ENCODE data around the gene ARHGAP12.

DNA sequence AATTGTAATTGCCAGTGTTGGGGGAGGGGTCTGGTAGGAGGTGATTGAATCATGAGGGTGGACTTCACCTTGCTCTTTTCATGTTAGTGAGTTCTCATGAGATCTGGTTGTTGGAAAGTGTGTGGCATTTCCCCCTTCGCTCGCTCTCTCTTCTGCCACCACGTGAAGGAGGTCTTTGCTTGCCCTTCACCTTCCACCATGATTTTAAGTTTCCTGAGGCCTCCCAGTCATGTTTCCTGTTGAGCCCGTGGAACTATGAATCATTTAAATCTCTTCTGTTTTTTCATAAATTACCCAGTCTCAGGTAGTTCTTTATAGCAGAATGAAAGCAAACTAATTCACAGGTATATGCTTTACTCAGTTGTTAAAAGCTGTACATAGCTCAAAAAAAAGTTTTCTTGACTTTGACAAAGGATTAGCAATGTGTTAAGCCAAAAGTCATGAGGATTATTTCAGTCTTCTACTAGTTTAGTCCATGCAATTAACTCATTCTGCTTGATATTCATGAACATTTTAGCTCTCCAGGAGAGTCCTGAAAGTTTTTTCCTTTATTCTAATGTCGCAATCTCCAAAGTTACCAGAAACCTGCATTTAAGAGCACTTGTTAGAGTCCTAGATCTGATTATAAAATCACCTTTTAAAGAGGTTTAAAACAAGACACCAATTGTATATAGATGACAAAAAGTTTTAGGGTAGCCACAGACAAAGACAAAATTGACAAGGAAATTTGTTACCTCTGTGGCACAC, 27.7 kb upstream of the ARHGAP12 start:
- TF ChIP-seq, protein P1, sequence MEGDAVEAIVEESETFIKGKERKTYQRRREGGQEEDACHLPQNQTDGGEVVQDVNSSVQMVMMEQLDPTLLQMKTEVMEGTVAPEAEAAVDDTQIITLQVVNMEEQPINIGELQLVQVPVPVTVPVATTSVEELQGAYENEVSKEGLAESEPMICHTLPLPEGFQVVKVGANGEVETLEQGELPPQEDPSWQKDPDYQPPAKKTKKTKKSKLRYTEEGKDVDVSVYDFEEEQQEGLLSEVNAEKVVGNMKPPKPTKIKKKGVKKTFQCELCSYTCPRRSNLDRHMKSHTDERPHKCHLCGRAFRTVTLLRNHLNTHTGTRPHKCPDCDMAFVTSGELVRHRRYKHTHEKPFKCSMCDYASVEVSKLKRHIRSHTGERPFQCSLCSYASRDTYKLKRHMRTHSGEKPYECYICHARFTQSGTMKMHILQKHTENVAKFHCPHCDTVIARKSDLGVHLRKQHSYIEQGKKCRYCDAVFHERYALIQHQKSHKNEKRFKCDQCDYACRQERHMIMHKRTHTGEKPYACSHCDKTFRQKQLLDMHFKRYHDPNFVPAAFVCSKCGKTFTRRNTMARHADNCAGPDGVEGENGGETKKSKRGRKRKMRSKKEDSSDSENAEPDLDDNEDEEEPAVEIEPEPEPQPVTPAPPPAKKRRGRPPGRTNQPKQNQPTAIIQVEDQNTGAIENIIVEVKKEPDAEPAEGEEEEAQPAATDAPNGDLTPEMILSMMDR (IDR thresholded peaks at IDR 0.05), result no peak
- no peak for TF ChIP-seq IRF2 (CRISPR knock-in tag; IDR thresholded peaks at IDR 0.05; ENCODE audit: borderline replicate concordance, low read depth)
- TF ChIP-seq TEAD1 (CRISPR knock-in tag; IDR thresholded peaks at IDR 0.05), result no peak
- TF ChIP-seq FOXK1 (CRISPR knock-in tag; IDR thresholded peaks at IDR 0.05), result no peak
- TF ChIP-seq, protein P2, sequence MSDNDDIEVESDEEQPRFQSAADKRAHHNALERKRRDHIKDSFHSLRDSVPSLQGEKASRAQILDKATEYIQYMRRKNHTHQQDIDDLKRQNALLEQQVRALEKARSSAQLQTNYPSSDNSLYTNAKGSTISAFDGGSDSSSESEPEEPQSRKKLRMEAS (CRISPR knock-in tag; IDR thresholded peaks at IDR 0.05), result no peak
- TF ChIP-seq, protein P3, sequence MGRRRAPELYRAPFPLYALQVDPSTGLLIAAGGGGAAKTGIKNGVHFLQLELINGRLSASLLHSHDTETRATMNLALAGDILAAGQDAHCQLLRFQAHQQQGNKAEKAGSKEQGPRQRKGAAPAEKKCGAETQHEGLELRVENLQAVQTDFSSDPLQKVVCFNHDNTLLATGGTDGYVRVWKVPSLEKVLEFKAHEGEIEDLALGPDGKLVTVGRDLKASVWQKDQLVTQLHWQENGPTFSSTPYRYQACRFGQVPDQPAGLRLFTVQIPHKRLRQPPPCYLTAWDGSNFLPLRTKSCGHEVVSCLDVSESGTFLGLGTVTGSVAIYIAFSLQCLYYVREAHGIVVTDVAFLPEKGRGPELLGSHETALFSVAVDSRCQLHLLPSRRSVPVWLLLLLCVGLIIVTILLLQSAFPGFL (CRISPR knock-in tag; IDR thresholded peaks at IDR 0.05; ENCODE audit: borderline replicate concordance), result no peak
- no peak for TF ChIP-seq JUN (CRISPR knock-in tag; IDR thresholded peaks at IDR 0.05)
- TF ChIP-seq, protein P4, sequence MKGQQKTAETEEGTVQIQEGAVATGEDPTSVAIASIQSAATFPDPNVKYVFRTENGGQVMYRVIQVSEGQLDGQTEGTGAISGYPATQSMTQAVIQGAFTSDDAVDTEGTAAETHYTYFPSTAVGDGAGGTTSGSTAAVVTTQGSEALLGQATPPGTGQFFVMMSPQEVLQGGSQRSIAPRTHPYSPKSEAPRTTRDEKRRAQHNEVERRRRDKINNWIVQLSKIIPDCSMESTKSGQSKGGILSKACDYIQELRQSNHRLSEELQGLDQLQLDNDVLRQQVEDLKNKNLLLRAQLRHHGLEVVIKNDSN (CRISPR knock-in tag; IDR thresholded peaks at IDR 0.05), result no peak
- TF ChIP-seq MXD4 (CRISPR knock-in tag; IDR thresholded peaks at IDR 0.05; ENCODE audit: borderline replicate concordance), result no peak
- TF ChIP-seq ZBTB21 (CRISPR knock-in tag; IDR thresholded peaks at IDR 0.05; ENCODE audit: borderline replicate concordance), result no peak
- no peak for TF ChIP-seq GABPB1 (CRISPR knock-in tag; IDR thresholded peaks at IDR 0.05)
- TF ChIP-seq, protein P5, sequence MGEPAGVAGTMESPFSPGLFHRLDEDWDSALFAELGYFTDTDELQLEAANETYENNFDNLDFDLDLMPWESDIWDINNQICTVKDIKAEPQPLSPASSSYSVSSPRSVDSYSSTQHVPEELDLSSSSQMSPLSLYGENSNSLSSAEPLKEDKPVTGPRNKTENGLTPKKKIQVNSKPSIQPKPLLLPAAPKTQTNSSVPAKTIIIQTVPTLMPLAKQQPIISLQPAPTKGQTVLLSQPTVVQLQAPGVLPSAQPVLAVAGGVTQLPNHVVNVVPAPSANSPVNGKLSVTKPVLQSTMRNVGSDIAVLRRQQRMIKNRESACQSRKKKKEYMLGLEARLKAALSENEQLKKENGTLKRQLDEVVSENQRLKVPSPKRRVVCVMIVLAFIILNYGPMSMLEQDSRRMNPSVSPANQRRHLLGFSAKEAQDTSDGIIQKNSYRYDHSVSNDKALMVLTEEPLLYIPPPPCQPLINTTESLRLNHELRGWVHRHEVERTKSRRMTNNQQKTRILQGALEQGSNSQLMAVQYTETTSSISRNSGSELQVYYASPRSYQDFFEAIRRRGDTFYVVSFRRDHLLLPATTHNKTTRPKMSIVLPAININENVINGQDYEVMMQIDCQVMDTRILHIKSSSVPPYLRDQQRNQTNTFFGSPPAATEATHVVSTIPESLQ (CRISPR knock-in tag; IDR thresholded peaks at IDR 0.05), result no peak
- no peak for TF ChIP-seq RELA (CRISPR knock-in tag; IDR thresholded peaks at IDR 0.05; ENCODE audit: borderline replicate concordance)
- no peak for TF ChIP-seq CREM (CRISPR knock-in tag; IDR thresholded peaks at IDR 0.05)
